GM18907 (cell line): ENCODE data around the gene OR4D11.
"Not testable (repeated sequence)": the region's sequence is repeated elsewhere in the genome, so short reads cannot be mapped to it uniquely, and the experiment has no call there.

Source experiments
- ATAC-seq: cut with Tn5 transposase; IDR thresholded peaks from one replicate; pipeline ENCODE4 v1.9.1; 2021; ENCODE audit warnings: mild to moderate bottlenecking, moderate library complexity; ENCODE audit not compliant: unreplicated experiment

OR4D11 gene

GRCh38 chr11:59547605-59548308 is 44.4 kb downstream of the OR4D11 start:
- not testable (repeated sequence) for ATAC-seq

- ATAC-seq: no peak
Measured at GRCh38 chr11:59548309-59548656, 44.9 kb downstream of the OR4D11 start.

GRCh38 chr11:59550368-59550841 is 47.0 kb downstream of the OR4D11 start:
- peak; percentile 93 for ATAC-seq

- peak; percentile 49 for ATAC-seq
Measured at GRCh38 chr11:59550842-59551658, 47.7 kb downstream of the OR4D11 start.

GRCh38 chr11:59551659-59552521 is 48.5 kb downstream of the OR4D11 start:
- ATAC-seq: no peak

GRCh38 chr11:59552844-59553243 is 49.5 kb downstream of the OR4D11 start:
- ATAC-seq: no peak

- ATAC-seq: no peak
Measured at GRCh38 chr11:59553323-59553722, 49.9 kb downstream of the OR4D11 start.
